HL-60/S4 treated with retinoic acid at 250 ng/mL for 4 days and 3 days (cell line): ENCODE results near the gene ANGPTL1.

ENCODE experiments used
- in situ Hi-C: fragments of 300-500 bp; cut with MboI; formaldehyde crosslinking; loops from 2 replicates; pipeline ENCODE4 v1.7.0; 2022; ENCODE audit warnings: low sequenced_read_pairs

ANGPTL1 gene

DNA sequence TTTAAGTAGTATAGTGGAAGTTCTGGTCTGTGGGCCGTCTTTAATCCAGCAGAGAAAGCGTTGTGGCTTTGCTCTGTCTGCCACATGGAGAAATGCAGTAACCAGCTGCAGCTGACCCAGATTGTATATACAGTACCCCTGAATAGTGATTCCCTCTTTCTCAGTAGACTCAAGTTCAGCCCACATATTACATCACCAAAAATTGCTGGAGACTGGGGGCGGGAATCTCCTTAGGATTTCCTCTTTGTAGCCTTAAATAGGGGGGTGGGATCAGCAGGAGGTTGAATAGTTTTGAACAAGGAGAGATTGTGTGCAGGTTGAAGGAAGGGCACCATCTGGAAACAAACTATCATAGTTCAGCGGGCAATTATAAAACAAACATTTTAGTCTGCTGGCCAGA lies at the start of gene ANGPTL1:
Gene ANGPTL1 (minus strand): TSS at position 134 of the 400 bp plus-strand sequence. CDS start 5,301 bp downstream, outside the sequence.
- in situ Hi-C loops, result no loop called here

GRCh38 chr1:178919581-178919980 lies 48.7 kb upstream of the ANGPTL1 start:
- in situ Hi-C loops, result no loop called here

DNA sequence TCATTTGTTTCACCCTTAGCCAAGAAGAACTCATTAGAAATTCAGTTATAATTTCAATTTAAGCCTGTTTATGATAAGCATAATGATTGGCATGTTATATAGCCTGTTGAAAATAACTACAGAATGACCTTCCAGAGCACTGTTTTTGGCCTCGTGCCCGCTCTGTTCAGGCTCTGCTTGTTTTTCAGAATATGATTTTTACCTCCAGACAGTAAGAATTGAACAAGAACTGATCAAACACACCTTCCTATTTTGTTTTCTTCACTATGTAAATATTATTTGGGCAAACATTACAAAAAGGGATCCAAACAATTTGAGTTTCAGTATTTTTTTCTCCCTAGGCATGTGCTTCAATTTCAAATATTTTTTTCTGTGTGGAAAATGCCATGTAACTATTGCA lies 48.1 kb upstream of the ANGPTL1 start:
- in situ Hi-C loops, result no loop called here

DNA sequence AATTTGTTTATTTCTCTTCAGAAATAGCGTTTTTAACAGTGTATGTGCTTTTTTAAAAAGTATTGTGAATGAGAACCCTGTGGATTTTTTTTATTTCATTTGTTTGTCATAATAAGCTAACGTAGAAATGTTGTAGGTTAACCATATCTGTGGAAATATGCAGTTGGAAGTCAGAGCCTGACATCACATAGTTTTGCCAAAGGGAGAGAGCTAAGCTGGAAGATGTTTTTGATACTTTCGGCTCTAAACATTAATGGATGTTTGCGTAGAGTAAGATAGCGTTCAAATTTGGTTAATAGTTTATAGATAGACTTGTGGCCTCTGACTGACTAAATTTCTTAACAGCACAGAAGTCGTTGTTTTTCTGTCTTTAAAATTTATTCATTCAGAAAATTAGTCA lies 47.4 kb upstream of the ANGPTL1 start:
- in situ Hi-C loops, result no loop called here

DNA sequence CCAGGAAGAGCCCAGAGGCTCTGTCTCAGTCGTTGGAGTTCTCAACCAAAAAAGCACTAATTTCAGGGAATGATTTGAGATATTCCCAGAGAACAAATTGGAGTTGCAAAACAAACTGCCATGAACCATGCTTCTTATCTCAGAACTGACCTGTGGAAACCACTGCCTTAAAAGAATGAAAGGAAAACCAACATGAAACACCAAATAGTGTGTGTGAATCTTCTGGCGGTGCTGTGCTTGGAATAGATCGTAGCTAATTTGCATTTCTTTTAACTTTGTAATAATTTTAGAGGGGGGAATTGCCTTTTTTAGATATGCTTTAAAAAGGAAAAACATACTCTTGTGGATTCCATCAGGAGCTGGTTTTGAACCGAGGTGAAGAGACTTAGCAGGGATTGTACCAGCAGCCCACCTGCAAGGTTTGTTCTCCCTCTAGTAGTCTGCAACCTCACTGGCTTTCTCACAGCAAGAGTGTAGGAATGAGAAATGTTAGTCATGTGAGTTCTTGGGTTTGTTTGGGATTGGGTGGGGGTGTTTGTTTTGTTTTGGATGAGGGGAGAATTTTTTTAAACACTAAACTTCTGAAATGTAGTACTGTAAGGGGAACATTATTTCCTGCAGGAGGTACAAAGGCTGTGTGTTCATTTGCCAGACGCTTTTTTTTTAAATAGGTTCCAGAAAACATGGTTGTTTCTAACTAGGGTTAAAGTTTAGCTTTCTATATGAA lies 45.7 kb upstream of the ANGPTL1 start:
- in situ Hi-C loops, result no loop called here

GRCh38 chr1:178912597-178912996 lies 41.7 kb upstream of the ANGPTL1 start:
- in situ Hi-C loops, result no loop called here

DNA sequence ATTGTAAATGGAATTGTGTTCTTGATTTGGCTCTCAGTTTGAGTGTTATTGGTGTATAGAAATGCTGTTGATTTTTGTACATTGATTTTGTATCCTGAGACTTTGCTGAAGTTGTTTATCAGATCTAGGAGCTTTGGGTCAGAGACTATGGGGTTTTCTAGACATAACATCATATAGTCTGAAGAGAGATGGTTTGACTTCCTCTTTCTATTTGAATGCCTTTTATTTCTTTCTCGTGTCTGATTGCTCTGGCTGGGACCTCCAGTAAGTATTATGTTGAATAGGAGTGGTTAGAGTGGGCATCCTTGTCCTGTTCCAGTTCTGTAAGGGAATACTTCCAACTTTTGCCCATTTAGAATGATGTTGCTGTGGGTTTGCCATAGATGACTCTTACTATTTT lies 39.1 kb upstream of the ANGPTL1 start:
- in situ Hi-C loops, result no loop called here

GRCh38 chr1:178908358-178908757 lies 37.5 kb upstream of the ANGPTL1 start:
- in situ Hi-C loops, result no loop called here

- in situ Hi-C loops, result no loop called here
Measured at GRCh38 chr1:178901482-178902125, 30.7 kb upstream of the ANGPTL1 start.

DNA sequence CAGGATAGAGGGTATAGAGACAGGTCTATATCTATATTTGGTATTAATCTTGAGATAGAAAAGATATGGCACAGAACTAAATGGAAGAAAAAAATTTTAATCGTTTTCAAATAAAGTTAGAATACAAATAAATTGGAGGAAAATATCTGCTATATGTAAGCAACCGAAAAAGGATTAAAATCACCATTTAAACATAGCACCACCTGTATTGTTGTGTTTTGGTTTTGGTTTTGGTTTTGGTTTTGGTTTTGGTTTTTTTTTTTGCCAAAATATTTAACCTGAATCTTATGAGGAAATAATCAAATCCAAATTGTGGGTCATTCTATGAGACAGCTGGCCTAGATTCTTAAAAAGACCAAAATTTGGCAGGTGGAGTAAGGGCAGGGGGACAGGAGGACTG lies 28.5 kb upstream of the ANGPTL1 start:
- in situ Hi-C loops, result no loop called here

- in situ Hi-C loops, result no loop called here
Measured at GRCh38 chr1:178898401-178898800, 27.5 kb upstream of the ANGPTL1 start.

DNA sequence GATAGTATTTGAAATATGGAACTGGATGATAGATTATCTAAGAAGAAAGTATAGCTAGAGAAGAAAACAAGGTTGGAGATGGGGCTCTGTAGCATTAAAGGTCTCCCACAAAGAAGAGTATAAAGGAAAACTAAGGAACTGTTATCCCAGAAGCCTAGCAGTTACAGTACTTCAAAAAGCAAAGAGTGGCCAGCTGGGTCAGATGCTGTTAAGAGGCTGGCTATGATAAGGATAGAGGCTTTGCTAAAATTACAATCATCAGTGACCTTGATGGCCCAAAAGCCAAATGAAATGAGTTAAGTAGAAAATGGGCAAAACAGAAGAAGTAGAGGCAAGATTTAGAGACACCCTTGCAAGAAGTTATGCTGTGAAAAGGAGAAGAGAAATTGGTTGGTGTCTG lies 25.1 kb upstream of the ANGPTL1 start:
- in situ Hi-C loops, result no loop called here

DNA sequence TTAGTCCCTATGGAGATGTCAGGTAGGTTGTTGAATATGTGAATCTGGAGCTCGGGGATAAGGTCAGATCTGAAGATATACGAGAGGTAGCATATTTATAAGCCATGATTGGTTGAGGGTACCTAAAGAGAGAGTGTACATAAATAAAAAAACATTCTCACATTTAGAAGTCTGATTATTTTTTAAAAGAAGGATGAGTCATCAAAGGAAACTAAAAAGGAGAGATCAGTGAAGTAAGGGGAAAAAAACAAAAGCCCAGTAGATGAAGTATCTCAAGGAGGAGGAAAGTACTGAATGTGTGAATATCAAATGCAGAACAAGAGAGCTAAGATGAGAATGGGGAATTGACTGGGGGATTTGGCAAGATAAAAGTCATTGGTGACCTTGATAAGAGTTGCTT lies 15.7 kb upstream of the ANGPTL1 start:
- in situ Hi-C loops, result no loop called here

GRCh38 chr1:178885869-178886268 lies 15.0 kb upstream of the ANGPTL1 start:
- in situ Hi-C loops, result no loop called here

GRCh38 chr1:178881950-178882349 lies 11.1 kb upstream of the ANGPTL1 start:
- in situ Hi-C loops, result no loop called here

GRCh38 chr1:178877896-178878295 lies 7.0 kb upstream of the ANGPTL1 start:
- in situ Hi-C loops, result no loop called here

GRCh38 chr1:178875936-178876335 lies 5.1 kb upstream of the ANGPTL1 start:
- in situ Hi-C loops, result no loop called here

DNA sequence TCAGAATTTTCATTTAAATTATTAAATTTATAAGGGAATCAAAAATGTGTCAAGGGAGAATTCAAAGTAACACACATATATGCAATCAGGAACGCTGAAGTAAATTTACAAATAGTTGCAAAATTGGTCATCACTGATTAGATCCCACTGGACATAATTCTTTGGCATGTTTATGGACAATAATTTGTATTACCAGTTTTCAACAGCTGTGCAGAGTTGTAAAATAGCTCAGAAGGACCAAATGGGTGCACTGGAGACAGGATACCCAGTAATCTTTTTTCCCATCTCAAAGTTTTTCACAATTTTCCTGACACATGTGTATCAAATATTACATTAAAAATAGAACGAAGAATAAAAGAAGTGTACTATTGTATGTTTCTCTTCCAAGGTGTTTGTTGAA lies 4.1 kb upstream of the ANGPTL1 start:
- in situ Hi-C loops, result no loop called here

DNA sequence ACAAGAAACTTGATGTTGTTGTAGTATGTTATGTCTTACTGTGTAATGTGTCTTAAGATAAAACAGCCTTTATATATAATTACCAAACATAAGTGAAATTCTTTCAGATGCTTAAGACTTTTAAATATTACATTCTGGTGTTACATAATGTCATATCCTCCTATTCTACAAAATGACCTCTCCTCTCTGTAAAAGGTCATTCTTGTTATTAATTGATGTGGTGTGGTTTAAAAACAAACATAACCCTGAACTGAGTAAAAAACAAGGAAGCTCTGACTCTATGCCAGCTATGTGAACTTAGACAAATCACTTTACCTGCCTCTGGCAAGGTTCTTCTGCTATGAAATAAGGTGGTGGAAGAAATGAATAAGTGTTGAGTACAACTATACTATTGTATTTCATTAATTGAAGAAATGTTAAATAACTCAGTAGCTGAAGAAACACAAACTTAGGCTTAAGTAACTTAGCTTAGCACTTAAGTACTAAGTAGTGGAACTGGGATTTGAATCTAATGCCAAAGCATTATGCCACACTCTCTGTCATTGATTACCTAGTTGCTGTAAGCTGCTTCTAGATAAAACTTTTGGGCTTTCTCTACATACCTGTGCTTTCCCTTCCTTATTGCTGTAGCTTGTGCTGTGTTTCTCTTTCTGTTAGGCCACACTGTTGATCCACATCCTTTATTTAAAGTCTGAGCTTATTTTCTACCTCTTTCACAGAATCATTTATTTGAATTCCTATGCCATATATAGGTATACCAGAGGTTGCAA lies 859 bp upstream of the ANGPTL1 start:
- in situ Hi-C loops, result no loop called here

DNA sequence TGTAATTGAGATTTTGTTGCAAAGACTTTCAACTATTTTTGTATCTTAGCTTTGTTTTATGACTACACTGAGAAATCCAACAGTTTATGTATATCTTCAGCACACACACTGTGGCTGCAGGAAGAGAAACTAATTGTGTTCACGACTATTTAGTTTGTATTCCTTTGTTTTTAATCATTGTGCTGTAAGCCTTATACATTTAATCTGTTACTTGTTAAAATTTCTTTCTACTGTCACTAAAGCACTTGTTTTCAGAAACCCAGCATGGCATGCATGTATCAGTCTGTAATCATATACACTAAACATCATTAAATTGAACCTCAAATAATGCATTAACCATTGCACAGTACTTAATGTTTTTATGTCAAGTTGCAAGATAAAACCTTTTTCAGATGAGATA lies 656 bp downstream of the ANGPTL1 start:
- in situ Hi-C loops, result no loop called here

- in situ Hi-C loops, result no loop called here
Measured at GRCh38 chr1:178869119-178869697, 1.7 kb downstream of the ANGPTL1 start.

DNA sequence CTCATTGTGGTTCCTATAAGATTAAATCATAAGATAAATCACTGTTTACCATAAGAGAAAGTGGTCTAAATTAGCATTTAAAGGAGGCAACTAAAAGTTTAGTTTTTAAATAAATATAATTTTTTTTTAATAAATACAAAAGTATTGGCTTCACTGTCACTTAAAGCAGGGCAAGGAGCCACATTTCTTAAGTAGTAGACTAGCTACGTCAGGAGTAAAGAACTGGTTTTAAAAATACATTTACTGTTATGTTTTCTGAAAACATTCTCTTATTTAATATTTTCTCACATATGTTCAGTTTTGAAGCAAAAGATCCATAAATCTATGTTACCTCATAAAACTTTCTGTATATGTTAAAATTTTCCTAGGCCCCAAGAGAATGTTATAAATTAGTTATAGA lies 2.2 kb downstream of the ANGPTL1 start:
- in situ Hi-C loops, result no loop called here
